CD14-positive monocyte (primary cell): ENCODE results near the gene PCTP. TPM values are rescaled to one million over a fixed set of nuclear protein-coding genes. Genes with fewer than 3 reads are reported as not detected.

ENCODE experiments used
- DNase-seq, 3 donors: peaks; one replicate each; pipeline ENCODE4 v3.0.0-alpha.2; 2011 to 2022
- H2AFZ ChIP-seq: 2 replicates; pipeline ENCODE4 v1.6.0; 2012; ENCODE audit warnings: mild to moderate bottlenecking, low read depth, low read length, inconsistent platforms; ENCODE audit not compliant: insufficient read depth, poor library complexity, severe bottlenecking
- H3K27ac ChIP-seq, 2 donors: 1 replicate in 1 of 2; 2 replicates in 1 of 2; pipeline ENCODE4 v1.5.1; 2012 to 2013; ENCODE audit warnings: low read length in 2 of 2, control low read depth in 1 of 2, inconsistent platforms in 1 of 2, low read depth in 1 of 2, mild to moderate bottlenecking in 1 of 2
- H3K27me3 ChIP-seq, 2 donors: one replicate each; pipeline versions ENCODE4 v1.6.0 to v1.6.1; 2011 to 2013; ENCODE audit warnings: low read length in 2 of 2; ENCODE audit not compliant: control insufficient read depth in 2 of 2, insufficient read depth in 2 of 2
- H3K36me3 ChIP-seq, 2 donors: replicated peaks in 1 of 2; 1 replicate in 1 of 2; 2 replicates in 1 of 2; pipeline versions ENCODE4 v1.5.1 to v1.6.1; 2012 to 2013; ENCODE audit warnings: low read length in 2 of 2, control low read depth in 1 of 2, inconsistent platforms in 1 of 2, mild to moderate bottlenecking in 1 of 2; ENCODE audit not compliant: insufficient read depth in 2 of 2, control insufficient read depth in 1 of 2
- H3K4me1 ChIP-seq, 2 donors: 1 replicate in 1 of 2; 2 replicates in 1 of 2; pipeline versions ENCODE4 v1.5.1 to v1.6.1; 2012 to 2013; ENCODE audit warnings: low read length in 2 of 2, control low read depth in 1 of 2, inconsistent platforms in 1 of 2, mild to moderate bottlenecking in 1 of 2, moderate library complexity in 1 of 2; ENCODE audit not compliant: insufficient read depth in 2 of 2, control insufficient read depth in 1 of 2
- H3K4me2 ChIP-seq: replicated peaks from 2 replicates; pipeline ENCODE3; 2012; ENCODE audit warnings: low read length, moderate library complexity, mild to moderate bottlenecking; ENCODE audit not compliant: poor library complexity, severe bottlenecking; ENCODE audit errors: extremely low read depth
- H3K4me3 ChIP-seq, 3 experiments: fragments of 200-600 bp in 1 of 3; sonication (generic) in 1 of 3; replicated peaks in 1 of 3; 1 replicate in 2 of 3; 2 replicates in 1 of 3; pipeline ENCODE4 v1.5.1; 2011 to 2013; ENCODE audit warnings: low read length in 3 of 3, mild to moderate bottlenecking in 3 of 3, control low read depth in 2 of 3, low read depth in 2 of 3, inconsistent platforms in 1 of 3, moderate library complexity in 1 of 3
- H3K79me2 ChIP-seq: 2 replicates; pipeline ENCODE4 v1.6.0; 2012; ENCODE audit warnings: mild to moderate bottlenecking, control low read depth, inconsistent platforms, low read length, moderate library complexity; ENCODE audit not compliant: insufficient read depth
- H3K9ac ChIP-seq: 2 replicates; pipeline ENCODE4 v1.6.0; 2017; ENCODE audit warnings: low read length, mild to moderate bottlenecking; ENCODE audit not compliant: insufficient read depth, poor library complexity, severe bottlenecking
- H3K9me3 ChIP-seq, 2 donors: replicated peaks in 1 of 2; 1 replicate in 1 of 2; 2 replicates in 1 of 2; pipeline versions ENCODE4 v1.5.1 to v1.6.1; 2012 to 2013; ENCODE audit warnings: low read length in 2 of 2, control low read depth in 1 of 2; ENCODE audit not compliant: control insufficient read depth in 1 of 2, insufficient read depth in 1 of 2
- H4K20me1 ChIP-seq: 2 replicates; pipeline ENCODE4 v1.6.0; 2012; ENCODE audit warnings: mild to moderate bottlenecking, low read length, control low read depth, moderate library complexity; ENCODE audit not compliant: insufficient read depth
- H3K27ac Mint-ChIP-seq, 7 donors: one replicate each; pipeline ENCODE4 v1.8.0; 2020; ENCODE audit warnings: mild to moderate bottlenecking in 7 of 7, mixed read lengths in 7 of 7, moderate library complexity in 6 of 7, inconsistent platforms in 2 of 7
- H3K27me3 Mint-ChIP-seq, 3 donors: one replicate each; pipeline ENCODE4 v1.8.0; 2021 to 2022; ENCODE audit warnings: low read depth in 3 of 3, mild to moderate bottlenecking in 3 of 3, mixed read lengths in 3 of 3, moderate library complexity in 3 of 3, inconsistent platforms in 1 of 3
- H3K36me3 Mint-ChIP-seq, 2 donors: one replicate each; pipeline ENCODE4 v1.8.0; 2020; ENCODE audit warnings: mixed read lengths in 2 of 2, inconsistent platforms in 1 of 2, mild to moderate bottlenecking in 1 of 2
- H3K4me1 Mint-ChIP-seq: one replicate; pipeline ENCODE4 v1.8.0; 2020; ENCODE audit warnings: mild to moderate bottlenecking, mixed read lengths
- H3K4me3 Mint-ChIP-seq, 2 donors: one replicate each; pipeline ENCODE4 v1.8.0; 2020; ENCODE audit warnings: mild to moderate bottlenecking in 2 of 2, mixed read lengths in 2 of 2, moderate library complexity in 1 of 2
- H3K9me3 Mint-ChIP-seq, 7 donors: one replicate each; pipeline ENCODE4 v1.8.0; 2020 to 2022; ENCODE audit warnings: mixed read lengths in 7 of 7, mild to moderate bottlenecking in 6 of 7, moderate library complexity in 6 of 7, inconsistent platforms in 2 of 7
- WGBS: methylation state at CpG from one replicate; pipeline ENCODE4 v1.1.5; 2013; ENCODE audit warnings: missing lambda C conversion rate; ENCODE audit not compliant: insufficient coverage; 5-methylcytosine and 5-hydroxymethylcytosine counted together
- intact Hi-C, 2 donors: fragments of 100-400 bp; cut with micrococcal nuclease; formaldehyde crosslinking; loops; one replicate each; pipeline versions ENCODE4 v1.15.0 to v1.15.1; 2023
- polyA plus RNA-seq, 3 donors: library from polyadenylated mRNA; depleted of rRNA in 1 of 3; unstranded in 2 of 3; stranded (reverse) in 1 of 3; fragments of 300-500 nt in 2 of 3; fragments of >200 nt in 1 of 3; fragmentation: Illumina TruSeq in 2 of 3; gene quantifications; 1 replicate in 2 of 3; 2 replicates in 1 of 3; pipeline ENCODE4 v1.2.3, GENCODE V29; 2012 to 2021
- TF ChIP-seq, protein P1 (sequence below): fragments of 200-600 bp; IDR thresholded peaks from one replicate; pipeline ENCODE4 v1.8.0; 2022; ENCODE audit warnings: antibody characterized with exemption, mild to moderate bottlenecking

Gene PCTP
- polyA plus RNA-seq, 3 donors, result 16.5 to 54.2 (median 35.4) TPM

DNA sequence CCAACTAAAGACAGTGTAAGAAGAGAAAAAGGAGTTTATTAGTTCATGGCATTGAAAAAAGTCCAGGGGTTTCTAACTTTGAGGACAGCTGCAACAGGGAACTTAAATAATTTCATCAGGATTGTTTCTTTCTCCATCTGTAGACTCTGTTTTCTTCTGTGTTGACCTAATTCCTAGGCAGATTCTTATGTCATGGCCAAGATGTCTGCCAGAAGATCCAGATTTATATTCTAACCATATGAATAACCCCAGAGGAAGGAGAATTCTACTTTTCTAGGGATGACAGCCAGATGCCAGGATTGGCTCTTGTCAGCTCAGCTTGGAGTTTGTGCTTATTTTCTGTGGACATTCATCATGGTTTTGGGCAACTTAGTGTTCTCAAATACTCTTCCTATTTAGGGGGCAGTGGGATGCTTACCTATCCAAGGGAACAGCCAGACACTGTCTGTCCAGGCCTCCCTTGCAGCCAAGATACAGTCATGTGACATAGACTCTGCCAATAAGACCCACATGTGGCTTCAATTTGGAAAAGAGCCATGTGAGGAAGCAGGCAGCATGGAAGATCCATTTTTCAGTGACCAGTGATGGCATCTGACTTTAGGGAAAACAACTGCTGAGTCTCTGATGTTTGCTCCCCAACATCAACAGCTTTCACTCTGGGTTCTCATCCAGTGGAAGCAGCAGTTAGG lies 18.2 kb downstream of the PCTP start:
- Mint-ChIP-seq H3K27me3 (peaks cover 0 to 2% (median 0%) of the 10 kb centered on the region in 3 donors), H3K4me1 (peaks cover 19% of the 10 kb centered on the region), H3K9me3 (no peaks in the 10 kb centered on the region), H3K27ac (peak overlapping the region in 3 of 7 donors; percentile 11 to 85 (median 54)), H3K4me3 (peak overlapping the region; percentile 2 to 37), H3K36me3 (peaks cover 44 to 54% of the 10 kb centered on the region in 2 donors)
- Histone ChIP-seq H3K4me3 (no peak overlapping the region), H3K9ac (no peak overlapping the region), H3K27ac (peak overlapping the region in 1 of 2 donors; percentile 18), H2AFZ (no peak overlapping the region), H3K79me2 (no peaks in the 10 kb centered on the region), H4K20me1 (peaks cover 7% of the 10 kb centered on the region), H3K27me3 (no peaks in the 10 kb centered on the region), H3K36me3 (peaks cover 32 to 50% of the 10 kb centered on the region in 2 donors), H3K9me3 (no peaks in the 10 kb centered on the region), H3K4me1 (peaks cover 16 to 19% of the 10 kb centered on the region in 2 donors), H3K4me2 (no peak overlapping the region)
- intact Hi-C loops, result no loop called here
- TF ChIP-seq, protein P1, sequence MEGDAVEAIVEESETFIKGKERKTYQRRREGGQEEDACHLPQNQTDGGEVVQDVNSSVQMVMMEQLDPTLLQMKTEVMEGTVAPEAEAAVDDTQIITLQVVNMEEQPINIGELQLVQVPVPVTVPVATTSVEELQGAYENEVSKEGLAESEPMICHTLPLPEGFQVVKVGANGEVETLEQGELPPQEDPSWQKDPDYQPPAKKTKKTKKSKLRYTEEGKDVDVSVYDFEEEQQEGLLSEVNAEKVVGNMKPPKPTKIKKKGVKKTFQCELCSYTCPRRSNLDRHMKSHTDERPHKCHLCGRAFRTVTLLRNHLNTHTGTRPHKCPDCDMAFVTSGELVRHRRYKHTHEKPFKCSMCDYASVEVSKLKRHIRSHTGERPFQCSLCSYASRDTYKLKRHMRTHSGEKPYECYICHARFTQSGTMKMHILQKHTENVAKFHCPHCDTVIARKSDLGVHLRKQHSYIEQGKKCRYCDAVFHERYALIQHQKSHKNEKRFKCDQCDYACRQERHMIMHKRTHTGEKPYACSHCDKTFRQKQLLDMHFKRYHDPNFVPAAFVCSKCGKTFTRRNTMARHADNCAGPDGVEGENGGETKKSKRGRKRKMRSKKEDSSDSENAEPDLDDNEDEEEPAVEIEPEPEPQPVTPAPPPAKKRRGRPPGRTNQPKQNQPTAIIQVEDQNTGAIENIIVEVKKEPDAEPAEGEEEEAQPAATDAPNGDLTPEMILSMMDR, result no peak
- DNase-seq, result no peak

DNA sequence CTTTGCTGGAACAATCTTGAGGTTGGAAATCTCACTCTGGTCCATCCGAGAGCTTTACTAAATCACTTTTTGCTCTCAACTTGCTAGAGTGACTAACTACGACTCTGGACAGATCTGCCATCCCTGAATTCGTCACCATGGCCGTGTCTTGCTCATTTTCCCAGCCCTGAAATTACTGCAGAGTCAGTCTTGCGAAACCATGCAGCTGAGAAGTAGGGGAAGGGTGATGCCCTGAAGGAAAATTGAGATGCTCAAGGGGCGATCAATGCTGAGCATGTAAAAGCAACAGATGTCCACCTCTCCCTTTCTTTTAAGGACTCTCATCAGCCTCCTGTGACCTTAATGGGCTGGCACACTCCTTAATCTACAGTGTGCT lies 18.8 kb downstream of the PCTP start:
- peak overlapping the region in 1 of 2 donors; percentile 37 for H3K4me3 Mint-ChIP-seq
- H3K79me2 ChIP-seq, result no peaks in the 10 kb centered on the region
- peaks cover 50 to 59% of the 10 kb centered on the region in 2 donors for H3K36me3 Mint-ChIP-seq
- no peaks in the 10 kb centered on the region for H3K27me3 ChIP-seq
- 29% methylated on average over 4 of the region's 6 CpGs for WGBS
- H3K4me1 Mint-ChIP-seq, result peaks cover 13% of the 10 kb centered on the region
- intact Hi-C loops, result no loop called here
- no peak overlapping the region for H3K4me2 ChIP-seq
- no peak overlapping the region for H3K4me3 ChIP-seq
- no peaks in the 10 kb centered on the region for H3K9me3 ChIP-seq
- H3K36me3 ChIP-seq, result peaks cover 35 to 56% of the 10 kb centered on the region in 2 donors
- no peaks in the 10 kb centered on the region for H3K9me3 Mint-ChIP-seq
- peak; percentile 42 to 81 (median 46) for DNase-seq
- H2AFZ ChIP-seq, result no peak overlapping the region
- peaks cover 0 to 2% (median 0%) of the 10 kb centered on the region in 3 donors for H3K27me3 Mint-ChIP-seq
- peaks cover 7% of the 10 kb centered on the region for H4K20me1 ChIP-seq
- H3K27ac Mint-ChIP-seq, result peak overlapping the region in 3 of 7 donors; percentile 50 to 85 (median 63)
- peak overlapping the region in 1 of 2 donors; percentile 18 for H3K27ac ChIP-seq
- H3K4me1 ChIP-seq, result peaks cover 11 to 13% of the 10 kb centered on the region in 2 donors
- H3K9ac ChIP-seq, result no peak overlapping the region
- TF ChIP-seq, protein P1, result no peak
